Endothelial cell (in vitro differentiated cells): Measurements from ENCODE around the gene RCN1. TPM values are rescaled to one million over a fixed set of nuclear protein-coding genes. Genes with fewer than 3 reads are reported as not detected.
"Not testable (repeated sequence)": the region's sequence is repeated elsewhere in the genome, so short reads cannot be mapped to it uniquely, and the experiment has no call there.

Source experiments
- DNase-seq: peaks from one replicate; pipeline ENCODE4 v3.0.0; 2021; ENCODE audit warnings: low spot score
- H3K27ac Mint-ChIP-seq: one replicate; pipeline ENCODE4 v1.8.0; 2021; ENCODE audit warnings: mixed read lengths, inconsistent platforms; ENCODE audit not compliant: unreplicated experiment
- H3K27me3 Mint-ChIP-seq: one replicate; pipeline ENCODE4 v1.8.0; 2021; ENCODE audit warnings: mild to moderate bottlenecking, moderate library complexity, mixed read lengths, inconsistent platforms; ENCODE audit not compliant: unreplicated experiment
- H3K36me3 Mint-ChIP-seq: one replicate; pipeline ENCODE4 v1.8.0; 2021; ENCODE audit warnings: mild to moderate bottlenecking, low read depth, mixed read lengths, inconsistent platforms; ENCODE audit not compliant: unreplicated experiment
- H3K4me1 Mint-ChIP-seq: one replicate; pipeline ENCODE4 v1.8.0; 2021; ENCODE audit warnings: mild to moderate bottlenecking, mixed read lengths, inconsistent platforms; ENCODE audit not compliant: unreplicated experiment
- H3K4me3 Mint-ChIP-seq: one replicate; pipeline ENCODE4 v1.8.0; 2021; ENCODE audit warnings: mild to moderate bottlenecking, mixed read lengths, inconsistent platforms; ENCODE audit not compliant: unreplicated experiment
- H3K9me3 Mint-ChIP-seq: one replicate; pipeline ENCODE4 v1.8.0; 2021; ENCODE audit warnings: mixed read lengths, inconsistent platforms; ENCODE audit not compliant: unreplicated experiment
- CTCF ChIP-seq: fragments of 200-600 bp; sonication (generic); IDR thresholded peaks from one replicate; pipeline ENCODE4 v1.5.0; 2021; ENCODE audit warnings: antibody characterized with exemption; ENCODE audit not compliant: unreplicated experiment
- total RNA-seq: library from RNA; stranded (reverse); fragmentation: NEBNext Ultra II Directional; extraction: Animal tissue kit (Norgen Biotek cat#: 25700); gene quantifications from one replicate; pipeline ENCODE4 v1.2.1, GENCODE V29; 2021; ENCODE audit not compliant: unreplicated experiment

The RCN1 gene
- total RNA-seq, 1 donor from 2014 or later = 227 TPM

GRCh38 chr11:32098142-32098903 is 7.4 kb downstream of the RCN1 start:
- Mint-ChIP-seq H3K9me3 (no peaks in the 10 kb centered on the region), H3K27ac (no peak overlapping the region), H3K4me1 (peaks cover 13% of the 10 kb centered on the region), H3K27me3 (peaks cover 7% of the 10 kb centered on the region), H3K4me3 (peak overlapping the region; percentile 70), H3K36me3 (peaks cover 46% of the 10 kb centered on the region)
- DNase-seq = no peak
- no peak for TF ChIP-seq CTCF

GRCh38 chr11:32099516-32099915 is 8.6 kb downstream of the RCN1 start:
- Mint-ChIP-seq H3K27ac (no peak overlapping the region), H3K4me3 (no peak overlapping the region), H3K9me3 (no peaks in the 10 kb centered on the region), H3K36me3 (peaks cover 51% of the 10 kb centered on the region), H3K27me3 (peaks cover 3% of the 10 kb centered on the region), H3K4me1 (peaks cover 1% of the 10 kb centered on the region)
- TF ChIP-seq CTCF = no peak
- no peak for DNase-seq

- no peak for DNase-seq
- Mint-ChIP-seq H3K27me3 (peaks cover 3% of the 10 kb centered on the region), H3K27ac (no peak overlapping the region), H3K4me3 (no peak overlapping the region), H3K9me3 (no peaks in the 10 kb centered on the region), H3K4me1 (no peaks in the 10 kb centered on the region), H3K36me3 (peaks cover 51% of the 10 kb centered on the region)
- no peak for TF ChIP-seq CTCF
Observed at GRCh38 chr11:32100495-32100894, 9.6 kb downstream of the RCN1 start.

- Mint-ChIP-seq H3K27ac (no peak overlapping the region), H3K9me3 (no peaks in the 10 kb centered on the region), H3K4me3 (peak overlapping the region; percentile 34), H3K36me3 (peaks cover 51% of the 10 kb centered on the region), H3K4me1 (no peaks in the 10 kb centered on the region), H3K27me3 (peaks cover 3% of the 10 kb centered on the region)
- no peak for TF ChIP-seq CTCF
- DNase-seq = no peak
Observed at GRCh38 chr11:32101791-32102190, 10.9 kb downstream of the RCN1 start.

GRCh38 chr11:32103121-32103719 is 12.3 kb downstream of the RCN1 start:
- not testable (repeated sequence) for H3K9me3 Mint-ChIP-seq, H3K27me3 Mint-ChIP-seq, H3K27ac Mint-ChIP-seq, H3K4me3 Mint-ChIP-seq, H3K4me1 Mint-ChIP-seq, DNase-seq
- H3K36me3 Mint-ChIP-seq = peaks cover 37% of the 10 kb centered on the region
